Ascending aorta (tissue), 2 donors: ENCODE measurements around the gene DMRTC2. TPM values are rescaled to one million over a fixed set of nuclear protein-coding genes. Genes with fewer than 3 reads are reported as not detected.

Experiments used
- DNase-seq, 2 donors: peaks; one replicate each; pipeline ENCODE4 v3.0.0-alpha.2; 2019; ENCODE audit warnings: low spot score in 2 of 2
- H3K27ac ChIP-seq, 2 donors: fragments of 200-600 bp; sonication (generic); one replicate each; pipeline ENCODE4 v1.5.1; 2016 to 2017; ENCODE audit warnings: mild to moderate bottlenecking in 1 of 2
- H3K27me3 ChIP-seq: fragments of 200-600 bp; sonication (generic); one replicate; pipeline ENCODE4 v1.5.1; 2017
- H3K36me3 ChIP-seq, 2 donors: fragments of 200-600 bp; sonication (generic); one replicate each; pipeline ENCODE4 v1.5.1; 2016
- H3K4me1 ChIP-seq, 2 donors: fragments of 200-600 bp; sonication (generic); one replicate each; pipeline ENCODE4 v1.5.1; 2016 to 2017; ENCODE audit warnings: mild to moderate bottlenecking in 1 of 2
- H3K4me3 ChIP-seq, 2 donors: fragments of 200-600 bp; sonication (generic); one replicate each; pipeline ENCODE4 v1.5.1; 2016 to 2017; ENCODE audit warnings: mild to moderate bottlenecking in 1 of 2
- H3K9me3 ChIP-seq, 2 donors: fragments of 200-600 bp; sonication (generic); one replicate each; pipeline ENCODE4 v1.5.1; 2016
- intact Hi-C: fragments of 100-400 bp; cut with DNase I; formaldehyde crosslinking; loops from one replicate; pipeline ENCODE4 v1.15.1; 2023
- total RNA-seq: library from RNA; depleted of rRNA; stranded (reverse); fragments of >200 nt; gene quantifications from one replicate; pipeline ENCODE4 v1.1.0, GENCODE V29; 2016
- TF ChIP-seq, protein P1 (sequence below), 3 experiments: fragments of 200-600 bp in 2 of 3; fragments of 450-650 bp in 1 of 3; sonication (generic) in 2 of 3; IDR thresholded peaks; one replicate each; pipeline ENCODE4 v1.5.1; 2016 to 2019; ENCODE audit warnings: antibody characterized with exemption in 3 of 3, mild to moderate bottlenecking in 1 of 3, moderate library complexity in 1 of 3

The DMRTC2 gene
- total RNA-seq, 1 donor from 2014 or later, result not detected

DNA sequence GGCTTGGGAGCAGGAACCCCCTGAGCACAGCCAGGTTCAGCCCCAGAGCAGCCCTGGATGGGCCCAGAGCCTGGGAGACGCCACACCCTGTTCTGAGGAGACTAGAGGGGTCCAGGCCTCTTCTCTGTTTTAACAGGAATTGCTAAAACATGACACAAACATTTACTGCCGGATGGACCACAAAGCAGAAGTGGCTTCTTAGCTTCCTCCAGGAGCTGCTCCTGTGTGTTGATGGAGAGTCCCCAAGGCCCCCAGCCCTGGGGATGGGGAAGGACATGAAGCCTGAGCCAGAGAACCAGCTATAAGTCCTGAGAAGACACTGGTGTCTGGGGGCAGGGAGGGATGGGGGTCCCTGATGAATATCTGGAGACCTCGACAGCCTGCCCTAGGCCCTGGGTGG lies 33.8 kb upstream of the DMRTC2 start:
- Histone ChIP-seq H3K27ac (no peak overlapping the region), H3K27me3 (no peaks in the 10 kb centered on the region), H3K9me3 (no peaks in the 10 kb centered on the region), H3K36me3 (no peaks in the 10 kb centered on the region), H3K4me3 (no peak overlapping the region), H3K4me1 (no peaks in the 10 kb centered on the region)
- TF ChIP-seq, protein P1, sequence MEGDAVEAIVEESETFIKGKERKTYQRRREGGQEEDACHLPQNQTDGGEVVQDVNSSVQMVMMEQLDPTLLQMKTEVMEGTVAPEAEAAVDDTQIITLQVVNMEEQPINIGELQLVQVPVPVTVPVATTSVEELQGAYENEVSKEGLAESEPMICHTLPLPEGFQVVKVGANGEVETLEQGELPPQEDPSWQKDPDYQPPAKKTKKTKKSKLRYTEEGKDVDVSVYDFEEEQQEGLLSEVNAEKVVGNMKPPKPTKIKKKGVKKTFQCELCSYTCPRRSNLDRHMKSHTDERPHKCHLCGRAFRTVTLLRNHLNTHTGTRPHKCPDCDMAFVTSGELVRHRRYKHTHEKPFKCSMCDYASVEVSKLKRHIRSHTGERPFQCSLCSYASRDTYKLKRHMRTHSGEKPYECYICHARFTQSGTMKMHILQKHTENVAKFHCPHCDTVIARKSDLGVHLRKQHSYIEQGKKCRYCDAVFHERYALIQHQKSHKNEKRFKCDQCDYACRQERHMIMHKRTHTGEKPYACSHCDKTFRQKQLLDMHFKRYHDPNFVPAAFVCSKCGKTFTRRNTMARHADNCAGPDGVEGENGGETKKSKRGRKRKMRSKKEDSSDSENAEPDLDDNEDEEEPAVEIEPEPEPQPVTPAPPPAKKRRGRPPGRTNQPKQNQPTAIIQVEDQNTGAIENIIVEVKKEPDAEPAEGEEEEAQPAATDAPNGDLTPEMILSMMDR (IDR thresholded peaks at IDR 0.05), result no peak
- DNase-seq, result no peak
- intact Hi-C loops, result no loop called here

DNA sequence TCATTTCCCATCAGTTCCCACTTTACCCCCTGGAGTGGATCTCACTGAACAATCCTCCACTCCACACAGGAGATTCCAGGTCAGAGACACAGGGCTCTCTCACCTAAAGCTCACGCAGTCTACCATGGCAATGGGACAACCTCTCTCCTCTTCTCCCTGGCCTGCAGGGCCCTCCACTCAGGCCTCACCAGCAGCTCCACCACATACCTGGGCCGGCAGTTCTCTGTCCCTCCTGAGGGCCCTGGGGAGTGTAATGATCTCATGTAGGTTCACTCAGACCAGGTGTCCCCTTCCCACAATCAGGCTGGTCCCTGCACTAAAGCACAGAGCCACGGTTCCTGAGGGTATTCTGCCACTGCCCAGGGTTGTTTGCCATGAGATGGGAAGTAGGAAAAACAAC lies 32.9 kb upstream of the DMRTC2 start:
- no peaks in the 10 kb centered on the region for H3K4me1 ChIP-seq
- DNase-seq, result no peak
- H3K9me3 ChIP-seq, result no peaks in the 10 kb centered on the region
- H3K27ac ChIP-seq, result no peak overlapping the region
- TF ChIP-seq, protein P1 (IDR thresholded peaks at IDR 0.05), result no peak
- no peaks in the 10 kb centered on the region for H3K27me3 ChIP-seq
- no peak overlapping the region for H3K4me3 ChIP-seq
- H3K36me3 ChIP-seq, result no peaks in the 10 kb centered on the region
- intact Hi-C loops, result no loop called here

DNA sequence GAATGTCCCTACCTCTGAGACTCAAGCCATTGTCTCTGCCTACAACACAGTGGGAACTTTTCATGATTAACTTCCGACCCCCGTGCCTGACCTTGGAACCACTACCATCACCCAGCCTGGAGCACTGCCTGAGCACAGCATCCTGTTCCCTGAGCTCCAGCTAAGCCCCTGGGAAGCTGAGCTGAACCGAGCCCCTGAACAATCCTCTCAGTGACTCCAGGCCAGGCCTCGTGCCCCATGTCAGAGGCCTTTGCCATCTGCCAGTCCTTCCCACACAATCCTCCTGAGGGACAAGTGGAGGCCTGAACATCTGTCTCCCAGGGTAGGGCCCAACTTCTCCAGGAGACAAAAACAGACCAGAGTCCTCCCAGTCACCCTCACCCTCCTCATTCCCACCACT lies 30.9 kb upstream of the DMRTC2 start:
- intact Hi-C loops, result no loop called here
- DNase-seq, result no peak
- Histone ChIP-seq H3K4me1 (no peaks in the 10 kb centered on the region), H3K36me3 (no peaks in the 10 kb centered on the region), H3K9me3 (no peaks in the 10 kb centered on the region), H3K27ac (no peak overlapping the region), H3K4me3 (no peak overlapping the region), H3K27me3 (no peaks in the 10 kb centered on the region)
- TF ChIP-seq, protein P1 (IDR thresholded peaks at IDR 0.05), result no peak

DNA sequence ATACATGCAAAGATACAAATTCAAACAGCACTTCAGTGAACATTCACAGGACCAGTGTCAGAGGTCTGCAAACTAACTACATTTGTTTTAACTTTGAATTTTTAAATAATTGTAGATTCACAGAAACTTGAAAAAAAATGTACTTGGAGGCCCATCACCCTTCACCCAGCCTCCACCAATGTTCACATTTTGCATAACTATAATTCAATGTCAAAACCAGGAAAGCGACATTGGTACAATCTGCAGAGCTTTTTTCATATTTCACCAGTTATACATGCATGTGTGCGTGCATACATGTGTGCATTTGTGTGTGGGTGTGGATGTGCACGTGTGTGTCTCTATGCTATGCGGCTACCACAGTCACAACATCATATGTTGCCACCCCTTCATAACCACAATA lies 29.5 kb upstream of the DMRTC2 start:
- no peak overlapping the region for H3K4me3 ChIP-seq
- no peaks in the 10 kb centered on the region for H3K36me3 ChIP-seq
- H3K4me1 ChIP-seq, result no peaks in the 10 kb centered on the region
- no peak for DNase-seq
- H3K9me3 ChIP-seq, result no peaks in the 10 kb centered on the region
- H3K27me3 ChIP-seq, result no peaks in the 10 kb centered on the region
- intact Hi-C loops, result no loop called here
- H3K27ac ChIP-seq, result no peak overlapping the region
- TF ChIP-seq, protein P1 (IDR thresholded peaks at IDR 0.05), result no peak

DNA sequence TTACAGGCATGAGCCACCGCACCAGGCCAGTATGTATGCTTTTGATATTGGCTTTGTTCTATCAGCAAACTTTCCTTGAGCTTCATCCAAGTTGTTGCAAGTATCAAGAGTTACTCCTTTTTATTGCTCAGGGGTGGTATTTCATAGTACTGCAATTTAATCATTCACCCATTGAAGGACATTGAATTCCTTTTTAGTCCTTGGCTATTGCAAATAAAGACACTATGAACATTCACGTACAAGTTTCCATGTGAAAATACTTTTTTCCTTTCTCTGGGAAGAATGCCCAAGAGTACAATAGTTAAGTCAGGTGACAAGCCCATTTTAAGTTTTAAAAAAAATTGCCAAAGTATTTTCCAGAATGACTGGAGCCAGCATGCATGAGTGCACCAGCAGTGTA lies 28.1 kb upstream of the DMRTC2 start:
- intact Hi-C loops, result no loop called here
- H3K4me3 ChIP-seq, result no peak overlapping the region
- TF ChIP-seq, protein P1 (IDR thresholded peaks at IDR 0.05), result no peak
- H3K27me3 ChIP-seq, result no peaks in the 10 kb centered on the region
- H3K27ac ChIP-seq, result no peak overlapping the region
- H3K4me1 ChIP-seq, result no peaks in the 10 kb centered on the region
- no peaks in the 10 kb centered on the region for H3K9me3 ChIP-seq
- no peaks in the 10 kb centered on the region for H3K36me3 ChIP-seq
- no peak for DNase-seq

DNA sequence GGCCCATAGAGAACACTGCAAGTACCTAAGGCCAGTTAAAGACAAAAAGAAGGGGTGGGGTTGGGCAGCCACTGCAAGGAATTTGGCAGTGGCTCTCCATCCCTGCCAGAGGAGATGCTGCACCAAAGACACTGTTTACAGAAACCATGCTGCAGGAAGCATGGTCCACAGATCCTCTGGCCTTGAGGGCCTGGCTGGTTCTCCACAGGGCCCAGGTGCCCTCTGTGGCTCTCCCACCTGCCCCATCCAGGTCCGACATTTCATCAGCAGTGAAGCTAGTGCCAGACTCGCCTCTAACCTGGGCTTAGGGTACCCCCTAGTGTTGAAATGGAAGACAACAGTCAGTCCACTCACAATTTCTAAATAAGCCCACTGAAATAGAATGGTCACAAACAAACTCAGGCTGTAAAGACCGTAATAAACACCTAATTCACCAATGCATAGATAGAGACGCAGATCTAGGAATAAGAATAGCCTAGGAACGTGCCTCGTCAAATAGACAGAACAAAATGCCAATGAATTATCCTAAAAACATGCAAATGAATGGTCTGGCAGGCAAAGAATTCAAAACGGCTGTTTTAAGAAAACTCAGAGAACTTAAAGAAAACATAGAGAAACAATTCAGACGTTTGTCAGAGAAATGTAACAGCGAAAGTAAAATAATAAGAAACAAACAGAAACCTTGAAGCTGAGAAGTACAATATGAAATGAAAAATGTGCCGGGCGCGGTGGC lies 23.7 kb upstream of the DMRTC2 start:
- Histone ChIP-seq H3K27ac (no peak overlapping the region), H3K27me3 (no peaks in the 10 kb centered on the region), H3K4me1 (no peaks in the 10 kb centered on the region), H3K36me3 (no peaks in the 10 kb centered on the region), H3K9me3 (no peaks in the 10 kb centered on the region), H3K4me3 (no peak overlapping the region)
- TF ChIP-seq, protein P1 (IDR thresholded peaks at IDR 0.05), result peak; percentile 13 to 34 (median 14)
- intact Hi-C loops, result no loop called here
- no peak for DNase-seq
